ENCODE measurements around the gene DDX21. TPM values are rescaled to one million over a fixed set of nuclear protein-coding genes. Genes with fewer than 3 reads are reported as not detected.
"Not testable (repeated sequence)": the region's sequence is repeated elsewhere in the genome, so short reads cannot be mapped to it uniquely, and the experiment has no call there.

The DDX21 gene
- total RNA-seq, 1 experiment from 2014 or later: 88.0 TPM

GRCh38 chr10:68963151-68963550, 7.2 kb downstream of the DDX21 start:
- Histone ChIP-seq H3K4me3 (no peak overlapping the region), H4K20me1 (ENCODE audit: insufficient read depth) (peaks cover 96% of the 10 kb centered on the region), H2AFZ (no peak overlapping the region), H3K27me3 (ENCODE audit: insufficient read depth, low read depth) (no peaks in the 10 kb centered on the region), H3K4me1 (replicated peaks; ENCODE audit: insufficient read depth) (peaks cover 16% of the 10 kb centered on the region), H3F3A (ENCODE audit: insufficient read depth, low read depth) (peaks cover 68% of the 10 kb centered on the region), H3K79me2 (ENCODE audit: low read depth) (peaks cover 85% of the 10 kb centered on the region), H3K9me3 (ENCODE audit: insufficient read depth, low read depth) (no peaks in the 10 kb centered on the region), H3K36me3 (ENCODE audit: low read depth) (peaks cover 88% of the 10 kb centered on the region), H3K9me2 (ENCODE audit: insufficient read depth) (no peaks in the 10 kb centered on the region; the same call in 1 of the 2 replicates), H3K4me2 (no peak overlapping the region), H3K27ac (no peak overlapping the region)
- BruUV-seq (replicated peaks): no TSS peak
- ChIA-PET POLR2A (ENCODE audit: unreplicated experiment) (no interaction called here), CTCF (no interaction called here)
- no peak for TF ChIP-seq EZH2 (IDR thresholded peaks at IDR 0.05; ENCODE audit: low read depth)
- no peak for TF ChIP-seq CTCF (conservative IDR thresholded peaks at IDR 0.05)
- no peak for DNase-seq
- intact Hi-C loops (cut with micrococcal nuclease; ENCODE audit: unreplicated experiment): no loop called here

GRCh38 chr10:68973975-68974374, 18.0 kb downstream of the DDX21 start:
- no peaks in the 10 kb centered on the region for H3K9me3 ChIP-seq (ENCODE audit: insufficient read depth, low read depth)
- H3K79me2 ChIP-seq (ENCODE audit: low read depth): peaks cover 25% of the 10 kb centered on the region; the same call in 1 of the 2 replicates
- no peak overlapping the region for H3K27ac ChIP-seq
- no peaks in the 10 kb centered on the region for H3K27me3 ChIP-seq (ENCODE audit: insufficient read depth, low read depth)
- peaks cover 80% of the 10 kb centered on the region for H4K20me1 ChIP-seq (ENCODE audit: insufficient read depth)
- no peak overlapping the region for H2AFZ ChIP-seq
- ChIA-PET CTCF (no interaction called here), POLR2A (ENCODE audit: unreplicated experiment) (interaction anchor here (0.6 kb wide), 1 partner anchor 489 kb away, joined by 6 read pairs; no protein-coding TSS in a partner anchor)
- no peak overlapping the region for H3K4me3 ChIP-seq
- TF ChIP-seq EZH2 (IDR thresholded peaks at IDR 0.05; ENCODE audit: low read depth) (no peak), CTCF (conservative IDR thresholded peaks at IDR 0.05) (no peak)
- BruUV-seq (replicated peaks): no TSS peak
- H3K4me2 ChIP-seq: no peak overlapping the region
- H3F3A ChIP-seq (ENCODE audit: insufficient read depth, low read depth): peaks cover 56% of the 10 kb centered on the region
- H3K9me2 ChIP-seq (ENCODE audit: insufficient read depth): no peaks in the 10 kb centered on the region
- no peak for DNase-seq
- H3K36me3 ChIP-seq (ENCODE audit: low read depth): peaks cover 77% of the 10 kb centered on the region
- intact Hi-C loops (cut with micrococcal nuclease; ENCODE audit: unreplicated experiment): no loop called here
- no peaks in the 10 kb centered on the region for H3K4me1 ChIP-seq (replicated peaks; ENCODE audit: insufficient read depth)

- H3K4me1 ChIP-seq (replicated peaks; ENCODE audit: insufficient read depth); H3K4me2 ChIP-seq; H3K9me3 ChIP-seq (ENCODE audit: insufficient read depth, low read depth); H3K27me3 ChIP-seq (ENCODE audit: insufficient read depth, low read depth); H3K9me2 ChIP-seq (ENCODE audit: insufficient read depth); BruUV-seq (replicated peaks); CTCF ChIA-PET; POLR2A ChIA-PET (ENCODE audit: unreplicated experiment); DNase-seq; H3K4me3 ChIP-seq; intact Hi-C loops (cut with micrococcal nuclease; ENCODE audit: unreplicated experiment); H3K27ac ChIP-seq; H2AFZ ChIP-seq: not testable (repeated sequence)
- Histone ChIP-seq H3K79me2 (ENCODE audit: low read depth) (0 out of 2 replicates have a peak, but pooled peaks cover 11% of the 10 kb centered on the region), H3F3A (ENCODE audit: insufficient read depth, low read depth) (peaks cover 74% of the 10 kb centered on the region), H3K36me3 (ENCODE audit: low read depth) (peaks cover 75% of the 10 kb centered on the region), H4K20me1 (ENCODE audit: insufficient read depth) (peaks cover 74% of the 10 kb centered on the region)
Observed at GRCh38 chr10:68975936-68976473, 20.0 kb downstream of the DDX21 start.

GRCh38 chr10:68979738-68980137, 23.8 kb downstream of the DDX21 start:
- Histone ChIP-seq H3K36me3 (ENCODE audit: low read depth) (peaks cover 69% of the 10 kb centered on the region), H3F3A (ENCODE audit: insufficient read depth, low read depth) (peaks cover 89% of the 10 kb centered on the region), H4K20me1 (ENCODE audit: insufficient read depth) (peaks cover 77% of the 10 kb centered on the region)
- H3K4me2 ChIP-seq; H3K4me1 ChIP-seq (replicated peaks; ENCODE audit: insufficient read depth); DNase-seq; intact Hi-C loops (cut with micrococcal nuclease; ENCODE audit: unreplicated experiment); H3K4me3 ChIP-seq; POLR2A ChIA-PET (ENCODE audit: unreplicated experiment); BruUV-seq (replicated peaks); H3K27ac ChIP-seq; H3K9me3 ChIP-seq (ENCODE audit: insufficient read depth, low read depth); H2AFZ ChIP-seq; H3K79me2 ChIP-seq (ENCODE audit: low read depth); H3K27me3 ChIP-seq (ENCODE audit: insufficient read depth, low read depth); H3K9me2 ChIP-seq (ENCODE audit: insufficient read depth): not testable (repeated sequence)
- CTCF ChIA-PET: interaction anchor here (0.6 kb wide), 1 partner anchor 26 kb away, joined by 3 read pairs; no protein-coding TSS in a partner anchor
